Activated naive CD8-positive, alpha-beta T cell treated with anti-CD3 and anti-CD28 coated beads for 36 hours (primary cell): ENCODE data around the gene G2E3. TPM values are rescaled to one million over a fixed set of nuclear protein-coding genes. Genes with fewer than 3 reads are reported as not detected.
"Not testable (repeated sequence)": the region's sequence is repeated elsewhere in the genome, so short reads cannot be mapped to it uniquely, and the experiment has no call there.

Experiments
- DNase-seq: peaks from one replicate; pipeline ENCODE4 v3.0.0; 2021
- H3K27ac Mint-ChIP-seq: one replicate; pipeline ENCODE4 v1.8.0; 2022; ENCODE audit warnings: mild to moderate bottlenecking, moderate library complexity, mixed read lengths
- H3K27me3 Mint-ChIP-seq: one replicate; pipeline ENCODE4 v1.8.0; 2022; ENCODE audit warnings: mild to moderate bottlenecking, mixed read lengths
- H3K36me3 Mint-ChIP-seq: one replicate; pipeline ENCODE4 v1.8.0; 2021; ENCODE audit warnings: mild to moderate bottlenecking, mixed read lengths
- H3K4me1 Mint-ChIP-seq: one replicate; pipeline ENCODE4 v1.8.0; 2021; ENCODE audit warnings: mixed read lengths
- H3K4me3 Mint-ChIP-seq: one replicate; pipeline ENCODE4 v1.8.0; 2022; ENCODE audit warnings: mild to moderate bottlenecking, moderate library complexity, mixed read lengths
- H3K9me3 Mint-ChIP-seq: one replicate; pipeline ENCODE4 v1.8.0; 2022; ENCODE audit warnings: mixed read lengths
- total RNA-seq, 2 experiments: library from RNA; stranded (reverse); gene quantifications; one replicate each; pipeline ENCODE4 v1.2.3, GENCODE V29; 2021

The G2E3 gene
- 10 to 100 TPM; 22.6 to 25.3 TPM for total RNA-seq

GRCh38 chr14:30558675-30559555 is at the start of gene G2E3:
TSS of gene G2E3 (plus strand) at chr14:30559158. CDS start at chr14:30581080, 21,922 bp downstream.
- Mint-ChIP-seq H3K9me3 (no peaks in the 10 kb centered on the region), H3K27me3 (no peaks in the 10 kb centered on the region), H3K4me1 (peaks cover 29% of the 10 kb centered on the region)

GRCh38 chr14:30517737-30518136 is 41.2 kb upstream of the G2E3 start:
- Mint-ChIP-seq H3K4me1 (peaks cover 7% of the 10 kb centered on the region), H3K27me3 (no peaks in the 10 kb centered on the region), H3K36me3 (no peaks in the 10 kb centered on the region), H3K4me3 (no peak overlapping the region), H3K27ac (no peak overlapping the region), H3K9me3 (no peaks in the 10 kb centered on the region)
- DNase-seq: no peak

More at GRCh38 chr14:30558675-30559555, at the start of gene G2E3:
- peaks cover 28% of the 10 kb centered on the region for H3K36me3 Mint-ChIP-seq
- DNase-seq: peak; percentile 92
- H3K4me3 Mint-ChIP-seq: peak within 1 kb of the TSS; percentile 100
- peak within 1 kb of the TSS; percentile 99 for H3K27ac Mint-ChIP-seq

- Mint-ChIP-seq H3K4me3 (no peak overlapping the region), H3K4me1 (peaks cover 7% of the 10 kb centered on the region), H3K9me3 (no peaks in the 10 kb centered on the region), H3K27ac (no peak overlapping the region), H3K36me3 (no peaks in the 10 kb centered on the region), H3K27me3 (no peaks in the 10 kb centered on the region)
- DNase-seq: no peak
These were observed 39.9 kb upstream of the G2E3 start for GRCh38 chr14:30518867-30519560.

GRCh38 chr14:30519961-30520360 is 39.0 kb upstream of the G2E3 start:
- H3K36me3 Mint-ChIP-seq: no peaks in the 10 kb centered on the region
- H3K27me3 Mint-ChIP-seq: no peaks in the 10 kb centered on the region
- no peak for DNase-seq
- no peaks in the 10 kb centered on the region for H3K9me3 Mint-ChIP-seq
- H3K4me1 Mint-ChIP-seq: peaks cover 7% of the 10 kb centered on the region
- H3K4me3 Mint-ChIP-seq: no peak overlapping the region
- no peak overlapping the region for H3K27ac Mint-ChIP-seq

- Mint-ChIP-seq H3K27ac (no peak overlapping the region), H3K27me3 (no peaks in the 10 kb centered on the region), H3K36me3 (no peaks in the 10 kb centered on the region), H3K9me3 (no peaks in the 10 kb centered on the region), H3K4me3 (no peak overlapping the region), H3K4me1 (peaks cover 7% of the 10 kb centered on the region)
- DNase-seq: no peak
These were observed 38.4 kb upstream of the G2E3 start for GRCh38 chr14:30520536-30520935.

- no peaks in the 10 kb centered on the region for H3K9me3 Mint-ChIP-seq
These were observed 36.8 kb upstream of the G2E3 start for GRCh38 chr14:30521899-30522736.

GRCh38 chr14:30525833-30526232 is 33.1 kb upstream of the G2E3 start:
- no peaks in the 10 kb centered on the region for H3K27me3 Mint-ChIP-seq
- no peaks in the 10 kb centered on the region for H3K36me3 Mint-ChIP-seq
- no peaks in the 10 kb centered on the region for H3K9me3 Mint-ChIP-seq
- H3K4me3 Mint-ChIP-seq: no peak overlapping the region
- no peak overlapping the region for H3K27ac Mint-ChIP-seq
- DNase-seq: no peak
- peaks cover 7% of the 10 kb centered on the region for H3K4me1 Mint-ChIP-seq

More at GRCh38 chr14:30521899-30522736, 36.8 kb upstream of the G2E3 start:
- no peak overlapping the region for H3K27ac Mint-ChIP-seq
- no peaks in the 10 kb centered on the region for H3K36me3 Mint-ChIP-seq
- H3K4me1 Mint-ChIP-seq: peaks cover 7% of the 10 kb centered on the region
- DNase-seq: no peak
- H3K4me3 Mint-ChIP-seq: no peak overlapping the region
- no peaks in the 10 kb centered on the region for H3K27me3 Mint-ChIP-seq

- Mint-ChIP-seq H3K36me3 (no peaks in the 10 kb centered on the region), H3K4me1 (peaks cover under 1% of the 10 kb centered on the region), H3K9me3 (no peaks in the 10 kb centered on the region), H3K27me3 (no peaks in the 10 kb centered on the region), H3K4me3 (no peak overlapping the region), H3K27ac (no peak overlapping the region)
- DNase-seq: no peak
These were observed 31.8 kb upstream of the G2E3 start for GRCh38 chr14:30527196-30527595.

GRCh38 chr14:30528119-30528518 is 30.8 kb upstream of the G2E3 start:
- H3K4me1 Mint-ChIP-seq: no peaks in the 10 kb centered on the region

GRCh38 chr14:30528778-30529642 is 29.9 kb upstream of the G2E3 start:
- H3K9me3 Mint-ChIP-seq: no peaks in the 10 kb centered on the region
- no peaks in the 10 kb centered on the region for H3K36me3 Mint-ChIP-seq
- no peaks in the 10 kb centered on the region for H3K4me1 Mint-ChIP-seq
- H3K27me3 Mint-ChIP-seq: no peaks in the 10 kb centered on the region
- H3K4me3 Mint-ChIP-seq: no peak overlapping the region
- no peak for DNase-seq
- H3K27ac Mint-ChIP-seq: no peak overlapping the region

More at GRCh38 chr14:30528119-30528518, 30.8 kb upstream of the G2E3 start:
- H3K36me3 Mint-ChIP-seq: no peaks in the 10 kb centered on the region
- no peak overlapping the region for H3K4me3 Mint-ChIP-seq
- no peaks in the 10 kb centered on the region for H3K9me3 Mint-ChIP-seq
- H3K27me3 Mint-ChIP-seq: no peaks in the 10 kb centered on the region
- no peak overlapping the region for H3K27ac Mint-ChIP-seq
- DNase-seq: no peak

- no peaks in the 10 kb centered on the region for H3K36me3 Mint-ChIP-seq
- H3K4me3 Mint-ChIP-seq: no peak overlapping the region
- DNase-seq: no peak
- H3K27me3 Mint-ChIP-seq: peaks cover 10% of the 10 kb centered on the region
- H3K4me1 Mint-ChIP-seq: no peaks in the 10 kb centered on the region
- no peak overlapping the region for H3K27ac Mint-ChIP-seq
- no peaks in the 10 kb centered on the region for H3K9me3 Mint-ChIP-seq
These were observed 26.7 kb upstream of the G2E3 start for GRCh38 chr14:30532264-30532663.

- H3K9me3 Mint-ChIP-seq: no peaks in the 10 kb centered on the region
- H3K27me3 Mint-ChIP-seq: peaks cover 16% of the 10 kb centered on the region
- no peaks in the 10 kb centered on the region for H3K4me1 Mint-ChIP-seq
- no peak overlapping the region for H3K4me3 Mint-ChIP-seq
- H3K36me3 Mint-ChIP-seq: no peaks in the 10 kb centered on the region
- DNase-seq: no peak
- no peak overlapping the region for H3K27ac Mint-ChIP-seq
These were observed 25.8 kb upstream of the G2E3 start for GRCh38 chr14:30533126-30533525.

GRCh38 chr14:30541318-30541717 is 17.6 kb upstream of the G2E3 start:
- Mint-ChIP-seq H3K4me1 (no peaks in the 10 kb centered on the region), H3K27ac (no peak overlapping the region), H3K27me3 (peaks cover 12% of the 10 kb centered on the region), H3K4me3 (no peak overlapping the region), H3K9me3 (no peaks in the 10 kb centered on the region), H3K36me3 (no peaks in the 10 kb centered on the region)
- DNase-seq: no peak

GRCh38 chr14:30546735-30547134 is 12.2 kb upstream of the G2E3 start:
- DNase-seq, H3K9me3 Mint-ChIP-seq, H3K36me3 Mint-ChIP-seq, H3K4me1 Mint-ChIP-seq, H3K27me3 Mint-ChIP-seq, H3K4me3 Mint-ChIP-seq, H3K27ac Mint-ChIP-seq: not testable (repeated sequence)
